GM18873 (cell line): ENCODE results near the gene TMEM255B.

Experiments
- ATAC-seq: cut with Tn5 transposase; IDR thresholded peaks from one replicate; pipeline ENCODE4 v1.9.1; 2021; ENCODE audit warnings: mild to moderate bottlenecking, moderate library complexity, moderate number of reproducible peaks; ENCODE audit not compliant: unreplicated experiment, low FRiP score

TMEM255B gene

GRCh38 chr13:113765564-113765910 lies 6.5 kb downstream of the TMEM255B start:
- ATAC-seq, result no peak

- no peak for ATAC-seq
Measured at GRCh38 chr13:113766035-113766800, 7.2 kb downstream of the TMEM255B start.

DNA sequence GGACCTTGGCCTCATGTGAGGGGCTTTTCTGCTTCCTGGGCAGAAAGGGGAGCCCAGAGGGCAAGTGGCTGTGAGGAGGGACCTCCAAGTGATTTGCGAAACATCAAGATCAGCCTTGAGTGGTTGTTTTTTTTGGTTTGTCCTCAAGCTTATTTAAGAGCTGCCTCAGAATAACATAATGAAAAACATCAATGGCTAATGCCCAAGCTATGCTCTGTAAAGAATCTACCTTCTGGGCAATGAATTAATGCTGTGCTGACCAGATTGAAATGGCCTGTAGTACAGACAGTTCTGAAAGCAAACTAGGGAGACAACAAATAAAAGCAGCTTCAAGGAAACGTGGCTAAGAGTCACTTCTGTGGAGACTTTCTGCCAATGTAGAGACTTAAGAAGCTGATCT lies 8.3 kb downstream of the TMEM255B start:
- ATAC-seq, result no peak

DNA sequence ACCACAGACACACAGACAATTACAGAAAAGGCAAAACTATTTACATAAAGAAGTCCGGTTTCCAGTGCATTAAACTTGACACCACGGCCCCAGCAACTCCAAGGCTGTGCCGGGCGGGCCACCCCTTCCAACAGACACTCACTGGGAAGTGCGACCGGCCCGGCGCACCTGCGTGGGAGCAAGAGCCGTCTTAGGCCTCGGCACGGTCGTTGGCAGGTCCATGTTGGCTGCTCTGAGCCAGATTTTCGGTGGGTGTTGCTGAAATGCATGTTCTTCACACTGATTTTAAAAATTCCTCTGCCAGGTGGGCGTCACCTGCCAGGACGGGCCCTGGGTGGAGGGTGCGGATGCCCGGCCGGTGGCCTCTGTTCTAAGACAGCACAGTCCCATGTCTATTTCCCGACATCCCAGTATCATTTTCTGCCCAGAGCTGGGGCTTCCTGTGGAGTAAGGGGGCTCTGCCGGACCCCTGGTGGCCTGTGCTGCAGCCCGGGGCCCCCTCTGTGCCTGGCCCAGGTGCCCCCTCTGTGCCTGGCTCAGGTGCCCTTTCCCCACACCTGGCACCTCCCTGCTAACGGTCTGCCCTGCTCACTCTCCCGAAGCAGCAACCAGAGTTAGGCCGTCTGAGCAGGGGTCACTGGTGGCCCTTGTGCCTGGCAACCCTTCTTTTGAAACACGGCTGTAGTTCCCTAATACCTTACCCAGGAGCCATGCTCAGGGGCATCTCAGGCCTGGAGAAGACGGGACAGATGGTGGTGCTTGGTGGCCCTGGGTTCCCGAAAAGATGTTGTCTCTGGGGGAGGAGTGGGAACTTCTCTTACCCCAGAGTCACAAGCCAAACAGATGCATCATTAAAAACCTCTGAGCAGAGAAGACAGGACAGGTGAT lies 9.2 kb downstream of the TMEM255B start:
- ATAC-seq, result no peak

GRCh38 chr13:113769106-113769505 lies 10.1 kb downstream of the TMEM255B start:
- ATAC-seq, result no peak

GRCh38 chr13:113769881-113770280 lies 10.9 kb downstream of the TMEM255B start:
- no peak for ATAC-seq

DNA sequence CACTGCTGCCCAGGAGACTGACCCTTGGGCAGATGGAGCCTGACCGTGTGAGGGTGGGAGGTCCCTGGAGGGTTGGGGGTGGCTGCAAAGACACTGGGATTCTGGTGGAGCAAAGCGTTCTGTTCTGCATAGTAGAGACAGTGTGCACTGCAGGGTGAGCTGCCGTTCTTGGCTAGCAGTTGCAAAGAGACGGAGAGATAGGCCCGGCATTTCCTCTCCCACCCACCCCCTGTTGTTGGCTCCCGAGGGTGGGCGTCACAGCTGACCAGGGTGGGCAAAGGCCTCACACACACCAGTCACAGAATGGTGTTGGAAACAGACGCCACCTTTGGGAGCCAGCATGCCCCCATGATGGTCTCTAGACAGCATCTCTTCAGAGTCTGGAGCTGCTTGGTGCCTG lies 11.4 kb downstream of the TMEM255B start:
- no peak for ATAC-seq

DNA sequence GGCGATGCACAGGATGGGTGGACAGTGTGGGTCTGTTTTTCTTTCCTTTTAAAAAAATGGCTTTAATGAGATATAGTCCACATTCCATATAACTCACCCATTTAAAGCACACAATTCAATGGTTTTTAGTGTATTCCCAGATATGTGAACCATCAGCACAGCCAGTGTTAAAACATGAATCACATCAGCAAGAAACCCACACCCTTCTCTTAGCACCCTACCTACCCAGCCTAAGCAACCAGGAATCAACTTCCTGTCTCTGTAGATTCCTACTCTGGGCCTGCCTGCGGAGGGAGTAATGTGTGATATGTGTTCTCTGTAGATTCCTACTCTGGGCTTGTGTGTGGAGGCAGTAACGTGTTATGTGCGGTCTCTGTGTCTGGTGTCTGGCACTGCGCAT lies 11.9 kb downstream of the TMEM255B start:
- no peak for ATAC-seq

- ATAC-seq, result no peak
Measured at GRCh38 chr13:113771709-113772331, 12.8 kb downstream of the TMEM255B start.

DNA sequence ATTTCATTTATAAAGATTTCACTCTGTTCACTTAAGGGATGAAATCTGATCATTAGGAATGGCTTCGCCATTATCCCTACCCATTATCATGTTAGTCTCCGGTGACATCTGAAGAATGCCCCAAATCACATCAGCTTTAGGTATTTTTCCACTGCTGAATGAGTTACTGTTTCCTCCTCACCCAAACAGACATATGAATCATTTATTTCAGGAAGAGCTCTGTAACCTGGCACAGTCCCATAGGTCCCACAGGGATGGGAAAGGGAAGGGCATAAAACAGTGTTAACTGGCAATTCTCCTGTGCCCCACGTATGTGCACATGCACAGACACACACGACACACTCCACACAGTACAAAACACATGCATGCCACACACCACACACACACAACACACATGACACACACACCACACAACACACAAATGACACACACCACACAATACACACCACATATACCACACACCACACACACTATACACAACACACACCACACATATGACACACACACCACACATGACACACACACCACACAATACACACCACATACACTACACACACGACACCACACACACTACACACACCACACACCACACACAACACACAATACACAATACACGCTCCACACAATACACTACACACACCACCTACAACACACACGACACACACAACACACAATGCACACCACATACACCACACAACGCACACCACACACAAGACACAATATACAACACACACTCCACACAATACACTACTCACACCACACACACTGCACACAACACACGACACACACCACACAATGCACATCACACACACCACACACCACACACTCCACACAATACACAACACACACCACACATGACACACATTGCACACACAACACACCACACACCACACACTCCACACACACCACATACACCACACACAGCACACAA lies 15.4 kb downstream of the TMEM255B start:
- no peak for ATAC-seq

DNA sequence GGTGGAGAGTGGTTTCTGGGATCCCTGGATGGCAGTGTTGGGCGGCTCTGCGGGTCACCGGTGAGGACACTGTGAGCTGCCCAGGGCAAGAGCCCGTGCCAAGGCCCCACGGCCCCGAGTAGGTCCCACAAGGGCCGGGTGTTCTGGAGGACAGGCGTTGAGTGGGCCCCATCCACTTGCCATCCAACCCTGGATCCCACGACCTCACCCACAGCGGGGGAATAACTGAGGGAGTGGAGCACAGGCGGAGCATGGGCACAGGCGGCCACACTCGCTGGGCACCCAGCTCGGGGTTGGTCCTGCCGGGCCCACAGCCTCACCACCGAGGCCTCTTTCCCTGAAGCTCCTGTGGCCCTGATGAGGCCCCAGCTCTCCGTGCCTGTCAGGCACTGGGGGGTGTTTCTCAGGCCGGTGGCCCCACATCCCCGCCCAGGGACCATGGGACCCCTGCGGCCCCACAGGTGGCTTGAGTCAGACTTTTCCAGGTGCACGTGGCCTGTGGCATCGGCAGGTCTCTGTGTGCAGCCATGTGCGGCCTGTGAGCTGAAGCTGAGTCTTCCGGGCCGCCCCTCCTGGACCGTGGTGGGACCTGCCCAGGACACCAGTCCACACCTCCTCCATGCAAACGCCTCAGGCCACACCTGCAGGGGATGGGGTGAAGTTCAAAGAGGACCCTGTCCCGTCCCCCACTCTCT lies 16.6 kb downstream of the TMEM255B start:
- ATAC-seq, result no peak

DNA sequence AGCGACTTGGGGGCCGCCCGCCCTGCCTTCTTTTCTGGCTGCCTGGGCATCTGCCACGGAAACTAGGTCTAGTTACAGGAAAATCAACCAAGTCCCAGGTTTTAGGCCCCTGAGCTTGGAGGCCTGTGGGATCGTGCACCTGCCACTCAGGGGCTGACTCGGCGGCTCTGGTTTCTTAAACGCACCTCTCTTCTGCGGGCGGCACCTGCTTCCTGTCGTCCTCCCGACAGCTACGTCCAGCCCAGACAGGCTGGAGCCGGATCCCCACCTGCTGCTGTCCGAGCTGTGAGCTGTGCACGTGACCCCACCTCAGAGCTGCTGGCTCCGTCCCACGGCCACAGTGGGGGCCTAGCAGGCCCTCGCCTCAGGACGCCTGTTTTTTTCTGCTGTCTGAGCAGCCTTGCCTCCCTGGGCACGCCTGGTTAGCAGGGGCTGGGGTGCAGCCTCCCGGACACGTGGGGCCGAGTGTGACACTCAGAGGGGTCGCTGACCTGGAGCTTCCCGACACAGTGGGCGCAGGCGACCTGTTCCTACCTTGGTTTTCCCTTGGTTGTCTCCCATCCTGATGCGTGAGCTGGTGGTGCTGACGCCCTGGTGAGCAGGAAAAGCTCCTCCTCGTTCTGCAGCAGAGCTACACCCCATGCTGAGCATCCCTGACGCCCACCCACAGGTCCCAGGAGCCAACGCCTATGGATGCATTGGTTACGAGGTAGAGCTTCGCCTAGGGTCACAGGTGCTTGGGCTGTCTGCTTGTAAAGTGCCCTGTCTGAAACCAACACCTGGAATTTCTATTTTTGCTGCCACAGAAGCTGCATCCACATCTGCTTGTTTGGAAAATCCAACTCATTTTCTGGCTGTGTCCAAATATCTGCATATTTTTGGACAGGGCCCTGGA lies 17.5 kb downstream of the TMEM255B start:
- ATAC-seq, result no peak

DNA sequence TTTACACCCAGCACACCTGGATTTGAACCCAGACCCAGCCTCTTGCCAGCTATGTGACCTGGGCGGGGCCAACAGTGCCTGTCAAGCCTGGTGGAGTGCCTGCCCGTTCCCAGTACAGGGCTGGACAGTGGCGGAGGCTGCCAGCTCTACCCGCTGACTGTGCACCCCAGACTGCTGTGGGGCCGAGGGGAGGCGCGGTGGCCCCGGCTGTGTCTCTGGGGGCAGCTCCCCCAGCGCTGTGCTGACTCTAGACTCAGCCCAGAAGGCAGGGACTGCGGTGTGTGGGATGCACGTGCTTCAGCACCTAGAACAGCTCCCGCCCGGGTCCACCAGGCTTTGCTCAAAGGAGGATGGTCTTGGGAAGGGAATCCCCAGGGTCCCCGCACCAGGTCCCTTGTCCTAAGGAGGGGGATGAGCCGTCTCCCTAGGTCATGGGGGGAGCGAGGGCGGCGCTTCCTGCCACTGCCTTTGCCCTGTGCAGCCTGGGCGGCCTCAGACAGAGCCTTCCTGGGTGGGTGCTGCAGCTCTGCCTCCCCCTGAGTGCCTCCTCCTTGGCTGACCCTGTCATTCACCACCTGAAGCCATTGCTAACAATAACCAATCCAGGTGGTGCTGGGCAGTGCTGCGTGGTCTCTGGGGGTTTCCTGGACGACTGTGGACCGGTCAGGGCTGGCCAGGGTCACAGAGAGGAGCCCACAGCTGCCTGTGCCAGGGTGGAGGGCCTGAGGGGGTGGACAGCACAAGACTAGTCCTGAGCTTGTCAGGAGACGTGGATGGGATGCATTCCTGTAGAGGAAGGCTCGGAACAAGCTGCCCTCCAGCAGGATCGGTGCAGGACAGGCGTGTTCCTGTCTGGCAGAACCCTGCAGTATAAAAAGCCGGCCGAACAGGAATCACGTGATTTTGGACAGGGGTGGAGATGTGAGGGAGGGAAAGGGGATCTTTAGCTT lies 18.6 kb downstream of the TMEM255B start:
- ATAC-seq, result no peak

GRCh38 chr13:113781571-113781970 lies 22.5 kb downstream of the TMEM255B start:
- ATAC-seq, result no peak

- ATAC-seq, result no peak
Measured at GRCh38 chr13:113782472-113782871, 23.4 kb downstream of the TMEM255B start.

DNA sequence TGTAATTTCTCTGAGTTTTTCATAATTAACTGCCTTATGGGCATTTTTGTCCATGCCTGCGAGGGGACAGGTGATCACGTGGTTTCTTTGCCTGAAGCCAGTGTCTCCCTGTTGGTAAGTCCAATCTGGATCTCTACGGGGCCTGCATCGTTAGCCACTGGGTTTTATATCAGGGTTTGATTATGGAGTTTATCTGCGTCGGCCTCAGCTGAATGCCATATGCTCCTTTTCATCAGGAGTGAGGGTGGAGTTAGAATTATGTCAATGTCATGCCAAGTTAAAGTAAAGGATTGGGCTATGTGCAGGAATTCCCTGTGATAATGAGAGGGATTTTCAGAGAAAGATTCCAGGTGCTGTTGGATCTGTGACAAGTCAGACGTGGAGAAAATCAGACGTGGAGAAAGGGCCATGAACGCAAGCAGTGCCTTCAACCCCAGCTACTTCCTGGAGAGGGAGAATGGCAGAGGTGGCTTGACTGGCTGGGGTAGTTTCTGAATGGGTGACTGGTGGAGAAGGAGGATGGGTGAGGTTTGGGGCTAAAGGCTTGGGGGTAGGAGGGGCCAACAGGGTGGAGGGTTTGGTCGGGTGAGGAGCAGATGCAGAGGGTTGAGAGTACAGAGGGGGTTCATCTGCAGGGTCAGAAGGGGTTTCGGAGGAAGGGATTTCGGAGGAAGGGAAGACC lies 24.3 kb downstream of the TMEM255B start:
- no peak for ATAC-seq
